ENCODE data around the gene WDR86. TPM values are rescaled to one million over a fixed set of nuclear protein-coding genes. Genes with fewer than 3 reads are reported as not detected.

Gene WDR86
- total RNA-seq, 1 experiment from 2014 or later = not detected

GRCh38 chr7:151378496-151379192 is 31.2 kb downstream of the WDR86 start:
- H3K4me1 ChIP-seq (ENCODE audit: control insufficient read depth in 1 of 2, insufficient read depth in 2 of 2, low read length in 2 of 2) = no peaks in the 10 kb centered on the region
- CTCF ChIA-PET = no interaction called here
- DNase-seq (ENCODE audit: low read depth, low spot score) = no peak
- no peaks in the 10 kb centered on the region; a peak in 1 of 4 replicates for H3K36me3 ChIP-seq (ENCODE audit: control insufficient read depth in 1 of 2, insufficient read depth in 2 of 2, low read length in 2 of 2)
- H3K4me2 ChIP-seq (ENCODE audit: low read length) = no peak overlapping the region
- no peak overlapping the region for H3K9ac ChIP-seq (ENCODE audit: low read length)
- H3K79me2 ChIP-seq (ENCODE audit: insufficient read depth, low read length) = no peaks in the 10 kb centered on the region
- RAD21 ChIA-PET (ENCODE audit: low non-redundant PET in 1 of 2, low total read pairs in 2 of 2, uncharacterized antibody in 2 of 2, unreplicated experiment in 2 of 2) = no interaction called here
- POLR2A ChIA-PET = no interaction called here
- intact Hi-C loops (cut with micrococcal nuclease) = no loop called here
- H4K20me1 ChIP-seq (ENCODE audit: insufficient read depth) = no peaks in the 10 kb centered on the region
- TF ChIP-seq SRF (IDR thresholded peaks at IDR 0.05; ENCODE audit: low read depth) (no peak), EZH2phosphoT487 (IDR thresholded peaks at IDR 0.05; ENCODE audit: borderline replicate concordance) (no peak), FOSL1 (IDR thresholded peaks at IDR 0.05; ENCODE audit: low read depth) (no peak), ZFX (IDR thresholded peaks at IDR 0.05) (no peak), POLR2A (IDR thresholded peaks at IDR 0.05; ENCODE audit: borderline replicate concordance, extremely low read depth, insufficient read depth, insufficient read length) (no peak), ATF3 (IDR thresholded peaks at IDR 0.05) (no peak), RAD21 (IDR thresholded peaks at IDR 0.05; ENCODE audit: low read depth) (no peak), POLR2AphosphoS5 (IDR thresholded peaks at IDR 0.05; ENCODE audit: low read depth, low read length) (no peak), YY1 (IDR thresholded peaks at IDR 0.05; ENCODE audit: extremely low read depth, insufficient replicate concordance, low read depth, low read length) (no peak), SIN3A (IDR thresholded peaks at IDR 0.05; ENCODE audit: low read depth) (no peak), ZNF274 (IDR thresholded peaks at IDR 0.05; ENCODE audit: low read depth, low read length) (no peak), EZH2 (IDR thresholded peaks at IDR 0.05) (no peak), EGR1 (IDR thresholded peaks at IDR 0.05; ENCODE audit: low read depth) (no peak), ELF1 (IDR thresholded peaks at IDR 0.05; ENCODE audit: borderline replicate concordance, low read depth) (no peak), SP1 (IDR thresholded peaks at IDR 0.05; ENCODE audit: low read depth) (no peak), CBX3 (IDR thresholded peaks at IDR 0.05; ENCODE audit: low read depth) (no peak), JUND (IDR thresholded peaks at IDR 0.05) (no peak), REST (IDR thresholded peaks at IDR 0.05; ENCODE audit: low read depth) (no peak)
- TF ChIP-seq, protein P1, sequence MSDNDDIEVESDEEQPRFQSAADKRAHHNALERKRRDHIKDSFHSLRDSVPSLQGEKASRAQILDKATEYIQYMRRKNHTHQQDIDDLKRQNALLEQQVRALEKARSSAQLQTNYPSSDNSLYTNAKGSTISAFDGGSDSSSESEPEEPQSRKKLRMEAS (IDR thresholded peaks at IDR 0.05) = no peak
- TF ChIP-seq, protein P2, sequence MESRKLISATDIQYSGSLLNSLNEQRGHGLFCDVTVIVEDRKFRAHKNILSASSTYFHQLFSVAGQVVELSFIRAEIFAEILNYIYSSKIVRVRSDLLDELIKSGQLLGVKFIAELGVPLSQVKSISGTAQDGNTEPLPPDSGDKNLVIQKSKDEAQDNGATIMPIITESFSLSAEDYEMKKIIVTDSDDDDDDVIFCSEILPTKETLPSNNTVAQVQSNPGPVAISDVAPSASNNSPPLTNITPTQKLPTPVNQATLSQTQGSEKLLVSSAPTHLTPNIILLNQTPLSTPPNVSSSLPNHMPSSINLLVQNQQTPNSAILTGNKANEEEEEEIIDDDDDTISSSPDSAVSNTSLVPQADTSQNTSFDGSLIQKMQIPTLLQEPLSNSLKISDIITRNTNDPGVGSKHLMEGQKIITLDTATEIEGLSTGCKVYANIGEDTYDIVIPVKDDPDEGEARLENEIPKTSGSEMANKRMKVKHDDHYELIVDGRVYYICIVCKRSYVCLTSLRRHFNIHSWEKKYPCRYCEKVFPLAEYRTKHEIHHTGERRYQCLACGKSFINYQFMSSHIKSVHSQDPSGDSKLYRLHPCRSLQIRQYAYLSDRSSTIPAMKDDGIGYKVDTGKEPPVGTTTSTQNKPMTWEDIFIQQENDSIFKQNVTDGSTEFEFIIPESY (IDR thresholded peaks at IDR 0.05; ENCODE audit: extremely low read depth, insufficient replicate concordance, low read length) = no peak
- no peaks in the 10 kb centered on the region for H3K9me2 ChIP-seq (ENCODE audit: insufficient read depth)
- ATAC-seq = no peak
- no peak overlapping the region for H2AFZ ChIP-seq (ENCODE audit: low read depth, low read length, poor library complexity, severe bottlenecking)
- H3K9me3 ChIP-seq (ENCODE audit: control insufficient read depth in 1 of 2, insufficient read depth in 1 of 2, low read depth in 1 of 2, low read length in 2 of 2) = no peaks in the 10 kb centered on the region
- no peaks in the 10 kb centered on the region for H3K27me3 ChIP-seq (ENCODE audit: insufficient read depth, low read length)
- no peak overlapping the region for H3K27ac ChIP-seq (ENCODE audit: low read depth, low read length)
- BruUV-seq (replicated peaks) = no TSS peak
- no peak overlapping the region for H3K4me3 ChIP-seq (replicated peaks in 1 of 2; ENCODE audit: low read depth in 1 of 2, low read length in 2 of 2)

All from HCT116 (cell line).